Breast epithelium (tissue), 4 donors: ENCODE results near the gene PAGE4. TPM values are rescaled to one million over a fixed set of nuclear protein-coding genes. Genes with fewer than 3 reads are reported as not detected.

ENCODE experiments used
- DNase-seq, 2 donors: peaks; one replicate each; pipeline ENCODE4 v3.0.0-alpha.2; 2019; ENCODE audit warnings: low spot score in 2 of 2
- H3K27ac ChIP-seq, 2 donors: fragments of 200-600 bp; sonication (generic) in 1 of 2; one replicate each; pipeline ENCODE4 v1.5.1; 2016 to 2019; ENCODE audit warnings: mild to moderate bottlenecking in 1 of 2
- H3K27me3 ChIP-seq, 2 donors: fragments of 200-600 bp; sonication (generic) in 1 of 2; one replicate each; pipeline versions ENCODE4 v1.5.1 to v1.6.0; 2017 to 2019; ENCODE audit warnings: control low read depth in 1 of 2, mild to moderate bottlenecking in 1 of 2
- H3K36me3 ChIP-seq: fragments of 200-600 bp; one replicate; pipeline ENCODE4 v1.5.1; 2019
- H3K4me1 ChIP-seq, 2 donors: fragments of 200-600 bp; sonication (generic); one replicate each; pipeline ENCODE4 v1.5.1; 2016 to 2019; ENCODE audit warnings: control low read depth in 1 of 2
- H3K4me3 ChIP-seq, 3 donors: fragments of 200-600 bp; sonication (generic); 1 replicate in 2 of 3; 2 replicates in 1 of 3; pipeline ENCODE4 v1.5.1; 2016 to 2019; ENCODE audit warnings: mild to moderate bottlenecking in 3 of 3, moderate library complexity in 2 of 3
- H3K9me3 ChIP-seq, 2 donors: fragments of 200-600 bp; sonication (generic) in 1 of 2; one replicate each; pipeline ENCODE4 v1.5.1; 2016 to 2019; ENCODE audit warnings: control low read depth in 1 of 2
- CTCF ChIP-seq, 3 donors: fragments of 450-650 bp; IDR thresholded peaks; one replicate each; pipeline ENCODE4 v1.5.1; 2016 to 2017; ENCODE audit warnings: antibody characterized with exemption in 3 of 3, mild to moderate bottlenecking in 3 of 3, moderate library complexity in 3 of 3
- POLR2A ChIP-seq: fragments of 450-650 bp; IDR thresholded peaks from one replicate; pipeline ENCODE4 v1.6.1; 2016; ENCODE audit warnings: antibody characterized with exemption, mild to moderate bottlenecking, moderate library complexity
- POLR2AphosphoS5 ChIP-seq, 3 donors: sonication (generic); formaldehyde crosslinking; IDR thresholded peaks; one replicate each; pipeline ENCODE4 v1.6.1; 2017; ENCODE audit warnings: antibody characterized with exemption in 3 of 3
- intact Hi-C: fragments of 100-400 bp; cut with DNase I; formaldehyde crosslinking; loops from one replicate; pipeline ENCODE4 v1.15.1; 2023; ENCODE audit warnings: low total_unique reads
- total RNA-seq, 3 donors: library from RNA; depleted of rRNA; stranded (reverse); fragments of >200 nt; gene quantifications; one replicate each; pipeline ENCODE4 v1.1.0, GENCODE V29; 2016

The PAGE4 gene
- total RNA-seq, 3 donors from 2014 or later, result not detected

GRCh38 chrX:49842621-49843020 lies 13.5 kb downstream of the PAGE4 start:
- Histone ChIP-seq H3K4me1 (no peaks in the 10 kb centered on the region), H3K27ac (no peak overlapping the region), H3K9me3 (no peaks in the 10 kb centered on the region), H3K27me3 (peaks cover 0 to 47% of the 10 kb centered on the region in 2 donors), H3K36me3 (no peaks in the 10 kb centered on the region), H3K4me3 (no peak overlapping the region)
- TF ChIP-seq CTCF (IDR thresholded peaks at IDR 0.05) (no peak), POLR2A (no peak), POLR2AphosphoS5 (IDR thresholded peaks at IDR 0.05) (no peak)
- no peak for DNase-seq
- intact Hi-C loops, result no loop called here

GRCh38 chrX:49844611-49845010 lies 15.5 kb downstream of the PAGE4 start:
- DNase-seq, result no peak
- TF ChIP-seq CTCF (IDR thresholded peaks at IDR 0.05) (no peak), POLR2A (no peak), POLR2AphosphoS5 (IDR thresholded peaks at IDR 0.05) (no peak)
- Histone ChIP-seq H3K4me3 (no peak overlapping the region), H3K36me3 (no peaks in the 10 kb centered on the region), H3K27me3 (peaks cover 0 to 37% of the 10 kb centered on the region in 2 donors), H3K9me3 (no peaks in the 10 kb centered on the region), H3K27ac (no peak overlapping the region), H3K4me1 (no peaks in the 10 kb centered on the region)
- intact Hi-C loops, result no loop called here

- Histone ChIP-seq H3K9me3 (no peaks in the 10 kb centered on the region), H3K4me1 (no peaks in the 10 kb centered on the region), H3K4me3 (no peak overlapping the region), H3K27ac (no peak overlapping the region), H3K27me3 (peaks cover 0 to 36% of the 10 kb centered on the region in 2 donors), H3K36me3 (no peaks in the 10 kb centered on the region)
- no peak for TF ChIP-seq POLR2AphosphoS5 (IDR thresholded peaks at IDR 0.05)
- TF ChIP-seq POLR2A, result no peak
- no peak for TF ChIP-seq CTCF (IDR thresholded peaks at IDR 0.05)
- DNase-seq, result no peak
- intact Hi-C loops, result no loop called here
These were observed 16.7 kb downstream of the PAGE4 start for GRCh38 chrX:49845701-49846403.

GRCh38 chrX:49846522-49846921 lies 17.4 kb downstream of the PAGE4 start:
- Histone ChIP-seq H3K36me3 (no peaks in the 10 kb centered on the region), H3K4me1 (no peaks in the 10 kb centered on the region), H3K27me3 (peaks cover 0 to 36% of the 10 kb centered on the region in 2 donors), H3K9me3 (no peaks in the 10 kb centered on the region), H3K4me3 (no peak overlapping the region), H3K27ac (no peak overlapping the region)
- intact Hi-C loops, result no loop called here
- no peak for DNase-seq
- TF ChIP-seq POLR2AphosphoS5 (IDR thresholded peaks at IDR 0.05) (no peak), CTCF (IDR thresholded peaks at IDR 0.05) (no peak), POLR2A (no peak)

- TF ChIP-seq POLR2AphosphoS5 (IDR thresholded peaks at IDR 0.05), result no peak
- TF ChIP-seq POLR2A, result no peak
- TF ChIP-seq CTCF (IDR thresholded peaks at IDR 0.05), result no peak
- no peaks in the 10 kb centered on the region for H3K36me3 ChIP-seq
- intact Hi-C loops, result no loop called here
- no peak overlapping the region for H3K4me3 ChIP-seq
- H3K27ac ChIP-seq, result no peak overlapping the region
- no peaks in the 10 kb centered on the region for H3K9me3 ChIP-seq
- no peaks in the 10 kb centered on the region for H3K4me1 ChIP-seq
- H3K27me3 ChIP-seq, result peaks cover 0 to 43% of the 10 kb centered on the region in 2 donors
- DNase-seq, result no peak
These were observed 19.2 kb downstream of the PAGE4 start for GRCh38 chrX:49848275-49848674.
